Measurements from ENCODE around the gene CLEC16A. TPM values are rescaled to one million over a fixed set of nuclear protein-coding genes. Genes with fewer than 3 reads are reported as not detected.

The CLEC16A gene
- polyA plus RNA-seq, 3 donors: 3.4 to 12.0 (median 5.8) TPM

DNA sequence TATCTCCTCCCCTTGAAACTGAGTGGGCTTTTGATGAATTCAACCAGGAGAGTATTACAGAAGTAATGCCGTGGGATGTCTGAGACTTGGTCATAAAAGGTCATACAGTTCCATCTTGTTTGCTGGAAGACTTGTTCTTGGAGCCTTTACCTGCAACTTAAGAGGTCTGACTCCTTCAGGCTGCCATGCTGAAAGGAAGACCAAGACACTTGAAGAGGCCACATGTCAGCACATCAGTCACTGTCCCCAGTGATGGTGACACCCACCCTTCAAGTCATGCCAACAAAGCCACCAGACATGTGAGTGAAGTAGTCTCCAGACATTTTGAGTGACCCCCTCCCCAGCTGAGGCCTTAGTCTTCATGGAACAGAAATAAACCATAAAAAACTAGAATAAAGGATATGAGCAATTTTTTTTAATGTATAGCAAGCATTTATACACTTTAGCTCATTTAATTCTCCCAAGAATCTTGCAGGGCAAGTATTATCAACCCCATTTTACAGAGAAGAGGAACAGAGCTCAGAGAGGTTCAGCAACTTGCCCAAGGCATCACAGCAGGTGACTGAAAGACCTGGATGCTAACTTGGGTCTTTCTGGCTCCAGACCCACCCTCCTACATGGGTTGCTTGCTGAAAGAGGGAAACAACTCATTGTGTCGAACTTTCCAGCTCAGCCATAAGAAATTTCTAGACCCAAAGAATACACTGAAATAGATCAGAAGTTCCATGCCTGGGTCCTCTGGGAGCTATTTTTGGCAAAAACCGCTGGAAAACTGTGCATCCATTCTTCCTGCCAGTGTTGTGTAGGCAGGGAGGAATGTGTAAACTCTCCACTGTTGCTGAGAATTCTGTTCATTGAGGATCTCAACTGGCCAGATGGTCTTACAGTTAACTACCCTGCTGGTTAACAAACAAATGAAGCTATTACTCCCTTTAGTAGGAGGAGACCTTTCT lies 273.6 kb downstream of the CLEC16A start:
- Histone ChIP-seq H3K27ac (ENCODE audit: low read depth in 1 of 2, low read length in 2 of 2) (no peak overlapping the region), H3K9ac (ENCODE audit: insufficient read depth, low read length, poor library complexity, severe bottlenecking) (no peak overlapping the region), H3K79me2 (ENCODE audit: insufficient read depth, low read length) (no peaks in the 10 kb centered on the region), H3K36me3 (replicated peaks in 1 of 2; ENCODE audit: control insufficient read depth in 1 of 2, insufficient read depth in 2 of 2, low read length in 2 of 2) (no peaks in the 10 kb centered on the region), H2AFZ (ENCODE audit: insufficient read depth, low read depth, low read length, poor library complexity, severe bottlenecking) (no peak overlapping the region), H3K4me3 (replicated peaks in 1 of 3; ENCODE audit: low read depth in 2 of 3, low read length in 3 of 3) (no peak overlapping the region), H3K9me3 (replicated peaks in 1 of 2; ENCODE audit: control insufficient read depth in 1 of 2, insufficient read depth in 1 of 2, low read length in 2 of 2) (peaks cover 10 to 30% of the 10 kb centered on the region in 2 donors), H3K27me3 (ENCODE audit: control insufficient read depth in 2 of 2, insufficient read depth in 2 of 2, low read length in 2 of 2) (no peaks in the 10 kb centered on the region), H4K20me1 (ENCODE audit: insufficient read depth, low read length) (no peaks in the 10 kb centered on the region), H3K4me1 (ENCODE audit: control insufficient read depth in 1 of 2, insufficient read depth in 2 of 2, low read length in 2 of 2) (peaks cover 10 to 15% of the 10 kb centered on the region in 2 donors), H3K4me2 (replicated peaks; ENCODE audit: extremely low read depth, low read length, poor library complexity, severe bottlenecking) (no peak overlapping the region)
- Mint-ChIP-seq H3K36me3 (peaks cover 0 to 7% of the 10 kb centered on the region in 2 donors), H3K9me3 (peaks cover 5 to 36% (median 21%) of the 10 kb centered on the region in 7 donors), H3K27ac (no peak overlapping the region), H3K4me1 (peaks cover 12% of the 10 kb centered on the region), H3K27me3 (ENCODE audit: low read depth in 3 of 3) (peaks cover 0 to 6% (median 4%) of the 10 kb centered on the region in 3 donors), H3K4me3 (no peak overlapping the region)
- intact Hi-C loops (cut with micrococcal nuclease): no loop called here
- TF ChIP-seq, protein P1, sequence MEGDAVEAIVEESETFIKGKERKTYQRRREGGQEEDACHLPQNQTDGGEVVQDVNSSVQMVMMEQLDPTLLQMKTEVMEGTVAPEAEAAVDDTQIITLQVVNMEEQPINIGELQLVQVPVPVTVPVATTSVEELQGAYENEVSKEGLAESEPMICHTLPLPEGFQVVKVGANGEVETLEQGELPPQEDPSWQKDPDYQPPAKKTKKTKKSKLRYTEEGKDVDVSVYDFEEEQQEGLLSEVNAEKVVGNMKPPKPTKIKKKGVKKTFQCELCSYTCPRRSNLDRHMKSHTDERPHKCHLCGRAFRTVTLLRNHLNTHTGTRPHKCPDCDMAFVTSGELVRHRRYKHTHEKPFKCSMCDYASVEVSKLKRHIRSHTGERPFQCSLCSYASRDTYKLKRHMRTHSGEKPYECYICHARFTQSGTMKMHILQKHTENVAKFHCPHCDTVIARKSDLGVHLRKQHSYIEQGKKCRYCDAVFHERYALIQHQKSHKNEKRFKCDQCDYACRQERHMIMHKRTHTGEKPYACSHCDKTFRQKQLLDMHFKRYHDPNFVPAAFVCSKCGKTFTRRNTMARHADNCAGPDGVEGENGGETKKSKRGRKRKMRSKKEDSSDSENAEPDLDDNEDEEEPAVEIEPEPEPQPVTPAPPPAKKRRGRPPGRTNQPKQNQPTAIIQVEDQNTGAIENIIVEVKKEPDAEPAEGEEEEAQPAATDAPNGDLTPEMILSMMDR (IDR thresholded peaks at IDR 0.05): no peak
- WGBS (ENCODE audit: insufficient coverage): 100% methylated on average over 1 of the region's 3 CpGs
- no peak for DNase-seq

DNA sequence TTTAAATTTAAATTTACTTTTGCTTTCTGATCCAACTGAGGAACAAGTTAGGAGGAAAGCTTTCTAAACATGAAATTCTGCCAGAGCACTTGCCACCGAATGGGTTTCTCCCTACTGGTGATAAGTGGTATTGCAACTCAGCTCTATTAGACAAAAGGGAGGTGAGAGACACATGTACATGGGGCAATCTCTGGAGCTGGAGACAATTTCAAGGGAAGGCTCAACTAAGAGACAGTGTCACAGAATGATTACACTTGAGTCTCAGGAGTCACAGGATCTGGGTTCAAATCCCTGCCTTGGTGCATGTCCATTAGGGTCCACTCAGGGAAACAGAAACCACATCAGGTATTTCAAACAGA lies 274.2 kb downstream of the CLEC16A start:
- H2AFZ ChIP-seq (ENCODE audit: insufficient read depth, low read depth, low read length, poor library complexity, severe bottlenecking): no peak overlapping the region
- H3K36me3 ChIP-seq (replicated peaks in 1 of 2; ENCODE audit: control insufficient read depth in 1 of 2, insufficient read depth in 2 of 2, low read length in 2 of 2): no peaks in the 10 kb centered on the region
- H3K9ac ChIP-seq (ENCODE audit: insufficient read depth, low read length, poor library complexity, severe bottlenecking): no peak overlapping the region
- peak overlapping the region in 1 of 2 donors; percentile 17 for H3K27ac ChIP-seq (ENCODE audit: low read depth in 1 of 2, low read length in 2 of 2)
- no peaks in the 10 kb centered on the region for H3K79me2 ChIP-seq (ENCODE audit: insufficient read depth, low read length)
- no peak overlapping the region for H3K4me3 ChIP-seq (replicated peaks in 1 of 3; ENCODE audit: low read depth in 2 of 3, low read length in 3 of 3)
- peaks cover 0 to 6% (median 4%) of the 10 kb centered on the region in 3 donors for H3K27me3 Mint-ChIP-seq (ENCODE audit: low read depth in 3 of 3)
- no peaks in the 10 kb centered on the region for H4K20me1 ChIP-seq (ENCODE audit: insufficient read depth, low read length)
- peaks cover 10 to 30% of the 10 kb centered on the region in 2 donors for H3K9me3 ChIP-seq (replicated peaks in 1 of 2; ENCODE audit: control insufficient read depth in 1 of 2, insufficient read depth in 1 of 2, low read length in 2 of 2)
- H3K27ac Mint-ChIP-seq: peak overlapping the region in 4 of 7 donors; percentile 6 to 85 (median 76)
- peaks cover 12 to 20% of the 10 kb centered on the region in 2 donors for H3K4me1 ChIP-seq (ENCODE audit: control insufficient read depth in 1 of 2, insufficient read depth in 2 of 2, low read length in 2 of 2)
- WGBS (ENCODE audit: insufficient coverage): 100% methylated on average over 1 of the region's 1 CpG
- no peaks in the 10 kb centered on the region for H3K27me3 ChIP-seq (ENCODE audit: control insufficient read depth in 2 of 2, insufficient read depth in 2 of 2, low read length in 2 of 2)
- DNase-seq: peak in 1 of 3 donors; percentile 40
- intact Hi-C loops (cut with micrococcal nuclease): no loop called here
- H3K4me1 Mint-ChIP-seq: peaks cover 12% of the 10 kb centered on the region
- peaks cover 0 to 7% of the 10 kb centered on the region in 2 donors for H3K36me3 Mint-ChIP-seq
- TF ChIP-seq, protein P1 (IDR thresholded peaks at IDR 0.05): peak; percentile 79
- no peak overlapping the region for H3K4me2 ChIP-seq (replicated peaks; ENCODE audit: extremely low read depth, low read length, poor library complexity, severe bottlenecking)
- no peak overlapping the region for H3K4me3 Mint-ChIP-seq
- H3K9me3 Mint-ChIP-seq: peaks cover 5 to 36% (median 21%) of the 10 kb centered on the region in 7 donors

Data from CD14-positive monocyte (primary cell).